ENCODE data around the gene SLC10A7. TPM values are rescaled to one million over a fixed set of nuclear protein-coding genes. Genes with fewer than 3 reads are reported as not detected.

Gene SLC10A7
- total and polyA plus RNA-seq, 2 donors from 2014 or later = 1.9 to 15.1 TPM

DNA sequence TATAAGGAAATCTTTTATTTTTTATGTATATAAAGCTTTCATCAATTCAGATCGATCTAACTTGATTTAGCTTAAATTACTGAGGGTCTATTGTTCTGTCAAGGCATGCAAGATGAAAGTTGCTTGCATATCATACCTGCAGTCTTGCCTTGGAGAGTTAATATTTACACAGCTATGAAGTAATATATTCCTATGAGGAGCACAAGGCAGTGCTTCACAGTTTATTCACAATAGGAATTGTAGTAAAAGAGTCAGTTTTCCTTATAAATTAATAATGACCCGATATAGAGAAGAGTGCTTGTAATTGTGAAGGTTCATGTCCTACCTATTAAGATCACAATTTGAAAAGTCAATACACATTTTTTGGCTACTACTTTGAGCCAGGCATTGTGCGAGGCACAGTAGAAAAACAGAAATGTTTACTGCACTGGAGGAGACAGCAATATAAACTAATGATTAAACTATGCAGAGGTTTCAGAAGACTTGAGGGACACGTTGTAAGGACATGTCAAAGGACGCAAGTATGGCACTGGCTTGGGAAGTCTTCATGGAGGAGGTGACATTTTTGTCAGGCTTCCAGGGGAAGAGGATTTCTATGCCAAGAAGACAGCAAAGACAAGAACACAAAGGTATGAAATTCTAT lies 268.6 kb downstream of the SLC10A7 start:
- H3K27ac ChIP-seq (ENCODE audit: low read depth in 2 of 2, low read length in 2 of 2) = no peak overlapping the region
- DNase-seq (no peak), FAIRE-seq (no peak)
- H3K9ac ChIP-seq (ENCODE audit: low read length in 3 of 3) = no peak overlapping the region
- H3K4me3 ChIP-seq (ENCODE audit: low read length in 3 of 3) = no peak overlapping the region
- TF ChIP-seq, protein P1, sequence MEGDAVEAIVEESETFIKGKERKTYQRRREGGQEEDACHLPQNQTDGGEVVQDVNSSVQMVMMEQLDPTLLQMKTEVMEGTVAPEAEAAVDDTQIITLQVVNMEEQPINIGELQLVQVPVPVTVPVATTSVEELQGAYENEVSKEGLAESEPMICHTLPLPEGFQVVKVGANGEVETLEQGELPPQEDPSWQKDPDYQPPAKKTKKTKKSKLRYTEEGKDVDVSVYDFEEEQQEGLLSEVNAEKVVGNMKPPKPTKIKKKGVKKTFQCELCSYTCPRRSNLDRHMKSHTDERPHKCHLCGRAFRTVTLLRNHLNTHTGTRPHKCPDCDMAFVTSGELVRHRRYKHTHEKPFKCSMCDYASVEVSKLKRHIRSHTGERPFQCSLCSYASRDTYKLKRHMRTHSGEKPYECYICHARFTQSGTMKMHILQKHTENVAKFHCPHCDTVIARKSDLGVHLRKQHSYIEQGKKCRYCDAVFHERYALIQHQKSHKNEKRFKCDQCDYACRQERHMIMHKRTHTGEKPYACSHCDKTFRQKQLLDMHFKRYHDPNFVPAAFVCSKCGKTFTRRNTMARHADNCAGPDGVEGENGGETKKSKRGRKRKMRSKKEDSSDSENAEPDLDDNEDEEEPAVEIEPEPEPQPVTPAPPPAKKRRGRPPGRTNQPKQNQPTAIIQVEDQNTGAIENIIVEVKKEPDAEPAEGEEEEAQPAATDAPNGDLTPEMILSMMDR (IDR thresholded peaks at IDR 0.05; ENCODE audit: borderline replicate concordance, extremely low read depth, insufficient read depth) = no peak
- no peaks in the 10 kb centered on the region for H3K36me3 ChIP-seq (ENCODE audit: control insufficient read depth in 2 of 3, insufficient read depth in 3 of 3, low read length in 3 of 3)
- H3K4me1 ChIP-seq (ENCODE audit: control insufficient read depth in 2 of 3, insufficient read depth in 2 of 3, low read depth in 1 of 3, low read length in 3 of 3) = no peaks in the 10 kb centered on the region
- H3K9me3 ChIP-seq (ENCODE audit: control insufficient read depth in 2 of 3, insufficient read depth in 1 of 3, low read length in 3 of 3) = no peaks in the 10 kb centered on the region
- intact Hi-C loops (cut with DNase I) = no loop called here
- no peaks in the 10 kb centered on the region for H3K27me3 ChIP-seq (ENCODE audit: control insufficient read depth, insufficient read depth, low read length)

DNA sequence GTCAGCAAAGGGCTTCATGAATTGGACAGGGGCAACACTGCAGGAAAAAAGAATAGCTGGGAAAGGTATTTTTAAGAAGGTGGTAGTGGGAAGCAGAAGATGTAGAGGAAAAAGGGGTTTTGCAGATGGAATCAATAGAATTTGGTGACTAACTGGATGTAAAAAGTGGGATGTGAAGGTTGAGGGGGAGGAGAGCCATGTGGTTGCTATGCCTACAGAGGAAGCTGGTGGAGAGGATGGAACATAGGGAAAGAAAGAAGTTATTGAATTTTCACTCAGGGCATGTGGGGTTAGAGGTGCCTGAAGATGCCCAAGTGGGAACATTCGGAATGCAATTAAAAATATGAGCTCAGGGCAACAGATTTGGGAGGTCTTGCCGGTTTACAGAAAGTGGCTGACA lies 274.4 kb downstream of the SLC10A7 start:
- Histone ChIP-seq H3K4me3 (ENCODE audit: low read length in 3 of 3) (no peak overlapping the region), H3K9me3 (ENCODE audit: control insufficient read depth in 2 of 3, insufficient read depth in 1 of 3, low read length in 3 of 3) (no peaks in the 10 kb centered on the region), H3K36me3 (ENCODE audit: control insufficient read depth in 2 of 3, insufficient read depth in 3 of 3, low read length in 3 of 3) (no peaks in the 10 kb centered on the region), H3K27me3 (ENCODE audit: control insufficient read depth, insufficient read depth, low read length) (no peaks in the 10 kb centered on the region), H3K4me1 (ENCODE audit: control insufficient read depth in 2 of 3, insufficient read depth in 2 of 3, low read depth in 1 of 3, low read length in 3 of 3) (peaks cover 0 to 4% (median 3%) of the 10 kb centered on the region in 3 donors), H3K27ac (ENCODE audit: low read depth in 2 of 2, low read length in 2 of 2) (no peak overlapping the region), H3K9ac (ENCODE audit: low read length in 3 of 3) (no peak overlapping the region)
- intact Hi-C loops (cut with DNase I) = no loop called here
- FAIRE-seq = no peak
- TF ChIP-seq, protein P1 (IDR thresholded peaks at IDR 0.05; ENCODE audit: borderline replicate concordance, extremely low read depth, insufficient read depth) = no peak
- DNase-seq = no peak

DNA sequence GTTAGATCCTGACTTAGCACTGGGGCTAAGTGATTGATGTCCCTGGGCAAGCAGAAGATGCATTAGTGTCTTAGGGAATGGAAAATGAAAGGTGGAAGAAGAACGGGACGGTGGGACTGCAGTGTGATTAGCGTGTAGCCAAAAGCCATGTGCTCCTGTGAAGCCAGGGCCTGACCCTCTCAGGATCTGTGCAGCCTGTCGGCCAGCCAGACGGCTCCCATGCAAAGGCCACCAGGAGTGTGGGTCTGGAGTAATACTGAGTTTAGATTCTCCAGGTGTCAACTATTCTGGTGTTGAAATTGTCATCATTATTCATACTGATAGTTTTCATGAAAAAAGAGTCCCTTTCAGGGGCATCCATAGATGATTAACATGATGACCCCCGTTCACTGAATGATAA lies 275.4 kb downstream of the SLC10A7 start:
- H3K9ac ChIP-seq (ENCODE audit: low read length in 3 of 3) = no peak overlapping the region
- H3K36me3 ChIP-seq (ENCODE audit: control insufficient read depth in 2 of 3, insufficient read depth in 3 of 3, low read length in 3 of 3) = no peaks in the 10 kb centered on the region
- no peak overlapping the region for H3K4me3 ChIP-seq (ENCODE audit: low read length in 3 of 3)
- DNase-seq (no peak), FAIRE-seq (no peak)
- peaks cover 0 to 6% (median 4%) of the 10 kb centered on the region in 3 donors for H3K4me1 ChIP-seq (ENCODE audit: control insufficient read depth in 2 of 3, insufficient read depth in 2 of 3, low read depth in 1 of 3, low read length in 3 of 3)
- no peaks in the 10 kb centered on the region for H3K9me3 ChIP-seq (ENCODE audit: control insufficient read depth in 2 of 3, insufficient read depth in 1 of 3, low read length in 3 of 3)
- TF ChIP-seq, protein P1 (IDR thresholded peaks at IDR 0.05; ENCODE audit: borderline replicate concordance, extremely low read depth, insufficient read depth) = no peak
- intact Hi-C loops (cut with DNase I) = no loop called here
- H3K27me3 ChIP-seq (ENCODE audit: control insufficient read depth, insufficient read depth, low read length) = no peaks in the 10 kb centered on the region
- no peak overlapping the region for H3K27ac ChIP-seq (ENCODE audit: low read depth in 2 of 2, low read length in 2 of 2)

- no peak overlapping the region for H3K4me3 ChIP-seq (ENCODE audit: low read length in 3 of 3)
- intact Hi-C loops (cut with DNase I) = no loop called here
Measured at GRCh38 chr4:146245850-146246249, 275.9 kb downstream of the SLC10A7 start.

More at GRCh38 chr4:146245850-146246249, 275.9 kb downstream of the SLC10A7 start:
- Histone ChIP-seq H3K9ac (ENCODE audit: low read length in 3 of 3) (no peak overlapping the region), H3K9me3 (ENCODE audit: control insufficient read depth in 2 of 3, insufficient read depth in 1 of 3, low read length in 3 of 3) (no peaks in the 10 kb centered on the region), H3K27ac (ENCODE audit: low read depth in 2 of 2, low read length in 2 of 2) (no peak overlapping the region), H3K36me3 (ENCODE audit: control insufficient read depth in 2 of 3, insufficient read depth in 3 of 3, low read length in 3 of 3) (no peaks in the 10 kb centered on the region), H3K4me1 (ENCODE audit: control insufficient read depth in 2 of 3, insufficient read depth in 2 of 3, low read depth in 1 of 3, low read length in 3 of 3) (peaks cover 0 to 6% (median 4%) of the 10 kb centered on the region in 3 donors), H3K27me3 (ENCODE audit: control insufficient read depth, insufficient read depth, low read length) (no peaks in the 10 kb centered on the region)
- DNase-seq (peak in 1 of 5 donors; percentile 84), FAIRE-seq (no peak)
- TF ChIP-seq, protein P1 (IDR thresholded peaks at IDR 0.05; ENCODE audit: borderline replicate concordance, extremely low read depth, insufficient read depth) = no peak
